Measurements from ENCODE around the gene ZC3H13. TPM values are rescaled to one million over a fixed set of nuclear protein-coding genes. Genes with fewer than 3 reads are reported as not detected.

Gene ZC3H13
- total and polyA plus RNA-seq, 3 donors from 2014 or later, result 10.2 to 43.7 (median 36.8) TPM

DNA sequence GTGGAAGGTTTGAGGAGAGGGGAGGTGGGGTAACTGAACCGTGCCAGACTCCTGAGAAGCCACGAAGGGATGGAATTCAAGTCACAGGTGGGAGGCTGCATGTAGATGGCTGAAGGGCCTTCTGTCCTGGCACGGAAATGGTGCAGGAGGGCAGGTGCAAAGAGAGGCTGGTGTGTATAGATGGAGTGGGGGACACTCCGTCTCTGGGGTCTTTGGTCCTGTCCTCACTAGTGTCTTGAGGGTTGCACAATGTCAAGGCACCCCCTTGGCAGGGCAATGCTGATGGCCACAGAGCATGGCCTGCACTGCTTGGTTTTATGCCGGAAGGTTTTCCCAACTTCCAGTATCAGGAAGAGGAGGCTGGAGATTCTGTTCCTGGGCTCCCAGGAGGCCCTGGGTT lies 118.3 kb downstream of the ZC3H13 start:
- no peaks in the 10 kb centered on the region for H3K27me3 ChIP-seq
- no peaks in the 10 kb centered on the region for H3K9me3 ChIP-seq
- 86% methylated on average over 5 of the region's 5 CpGs for WGBS, 2 donors
- no peaks in the 10 kb centered on the region for H3K4me1 ChIP-seq
- intact Hi-C loops (cut with DNase I; ENCODE audit: low total_unique reads), result no loop called here
- TF ChIP-seq POLR2A (IDR thresholded peaks at IDR 0.05), result no peak
- TF ChIP-seq, protein P1, sequence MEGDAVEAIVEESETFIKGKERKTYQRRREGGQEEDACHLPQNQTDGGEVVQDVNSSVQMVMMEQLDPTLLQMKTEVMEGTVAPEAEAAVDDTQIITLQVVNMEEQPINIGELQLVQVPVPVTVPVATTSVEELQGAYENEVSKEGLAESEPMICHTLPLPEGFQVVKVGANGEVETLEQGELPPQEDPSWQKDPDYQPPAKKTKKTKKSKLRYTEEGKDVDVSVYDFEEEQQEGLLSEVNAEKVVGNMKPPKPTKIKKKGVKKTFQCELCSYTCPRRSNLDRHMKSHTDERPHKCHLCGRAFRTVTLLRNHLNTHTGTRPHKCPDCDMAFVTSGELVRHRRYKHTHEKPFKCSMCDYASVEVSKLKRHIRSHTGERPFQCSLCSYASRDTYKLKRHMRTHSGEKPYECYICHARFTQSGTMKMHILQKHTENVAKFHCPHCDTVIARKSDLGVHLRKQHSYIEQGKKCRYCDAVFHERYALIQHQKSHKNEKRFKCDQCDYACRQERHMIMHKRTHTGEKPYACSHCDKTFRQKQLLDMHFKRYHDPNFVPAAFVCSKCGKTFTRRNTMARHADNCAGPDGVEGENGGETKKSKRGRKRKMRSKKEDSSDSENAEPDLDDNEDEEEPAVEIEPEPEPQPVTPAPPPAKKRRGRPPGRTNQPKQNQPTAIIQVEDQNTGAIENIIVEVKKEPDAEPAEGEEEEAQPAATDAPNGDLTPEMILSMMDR (IDR thresholded peaks at IDR 0.05), result no peak
- H3K4me3 ChIP-seq, result no peak overlapping the region
- no peaks in the 10 kb centered on the region for H3K36me3 ChIP-seq (ENCODE audit: low read depth, missing control alignments)
- no peak overlapping the region for H3K27ac ChIP-seq
- DNase-seq, result no peak

DNA sequence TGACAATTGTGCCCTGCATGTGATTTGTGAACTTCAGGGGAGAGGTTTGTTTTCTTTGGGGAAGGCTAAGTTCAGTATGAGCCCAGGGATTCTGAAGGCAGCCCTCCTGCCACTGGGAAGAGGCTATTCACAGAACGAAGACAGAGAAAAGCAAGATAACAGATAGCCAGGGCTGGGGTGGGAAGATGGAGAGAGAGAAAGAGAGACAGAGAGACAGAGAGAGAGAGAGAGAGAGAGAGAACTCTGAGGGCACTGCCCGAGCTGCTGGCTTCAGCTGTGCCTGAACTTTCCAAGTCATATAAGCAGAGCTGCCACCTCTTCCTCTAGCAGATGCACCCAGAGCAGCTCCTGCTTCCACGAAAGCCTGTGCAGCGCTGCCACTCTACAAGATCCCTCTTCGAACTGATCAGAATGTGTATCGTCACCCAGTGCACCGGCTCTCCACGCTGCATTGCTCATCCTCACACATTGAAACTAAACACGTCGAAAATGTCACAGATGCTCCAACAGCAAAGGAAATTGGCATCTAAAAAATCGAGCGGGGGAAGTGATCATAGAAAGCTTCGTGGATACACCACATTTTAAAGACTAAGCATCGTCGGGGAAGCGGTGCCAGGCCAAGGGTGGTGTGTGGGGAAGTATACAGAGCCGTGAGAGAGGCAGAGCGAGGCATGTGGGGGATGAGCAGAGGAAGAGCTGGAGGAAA lies 119.2 kb downstream of the ZC3H13 start:
- TF ChIP-seq, protein P1 (IDR thresholded peaks at IDR 0.05), result no peak
- TF ChIP-seq POLR2A (IDR thresholded peaks at IDR 0.05), result no peak
- no peaks in the 10 kb centered on the region for H3K4me1 ChIP-seq
- H3K9me3 ChIP-seq, result no peaks in the 10 kb centered on the region
- intact Hi-C loops (cut with DNase I; ENCODE audit: low total_unique reads), result no loop called here
- no peak for DNase-seq
- WGBS, 2 donors, result 70 to 75% methylated on average over 18 of the region's 18 CpGs
- no peak overlapping the region for H3K4me3 ChIP-seq
- H3K27me3 ChIP-seq, result no peaks in the 10 kb centered on the region
- H3K27ac ChIP-seq, result no peak overlapping the region
- no peaks in the 10 kb centered on the region for H3K36me3 ChIP-seq (ENCODE audit: low read depth, missing control alignments)

DNA sequence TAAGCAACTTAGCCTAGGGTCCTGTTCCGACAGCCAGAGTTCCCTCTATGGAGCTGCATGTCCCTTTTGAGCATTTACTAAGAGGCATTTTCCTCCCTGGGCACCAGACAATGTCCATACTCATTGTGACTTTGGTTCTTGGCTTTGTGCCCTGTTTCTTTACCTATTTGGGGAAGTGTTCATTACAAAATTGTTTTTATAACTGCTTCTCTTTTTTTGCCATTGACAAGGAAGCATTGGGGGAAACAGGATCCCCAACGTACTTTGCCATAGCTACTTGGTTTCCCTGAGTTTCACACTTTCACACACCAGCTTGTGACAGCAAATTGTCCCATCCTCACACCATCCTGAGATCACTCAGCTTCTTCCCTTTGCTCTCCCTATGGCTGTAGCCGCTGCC lies 119.9 kb downstream of the ZC3H13 start:
- Histone ChIP-seq H3K4me3 (no peak overlapping the region), H3K27ac (no peak overlapping the region), H3K4me1 (no peaks in the 10 kb centered on the region), H3K27me3 (no peaks in the 10 kb centered on the region), H3K36me3 (ENCODE audit: low read depth, missing control alignments) (no peaks in the 10 kb centered on the region), H3K9me3 (no peaks in the 10 kb centered on the region)
- 70 to 75% methylated on average over 3 of the region's 3 CpGs for WGBS, 2 donors
- no peak for TF ChIP-seq POLR2A (IDR thresholded peaks at IDR 0.05)
- TF ChIP-seq, protein P1 (IDR thresholded peaks at IDR 0.05), result no peak
- DNase-seq, result no peak
- intact Hi-C loops (cut with DNase I; ENCODE audit: low total_unique reads), result no loop called here

DNA sequence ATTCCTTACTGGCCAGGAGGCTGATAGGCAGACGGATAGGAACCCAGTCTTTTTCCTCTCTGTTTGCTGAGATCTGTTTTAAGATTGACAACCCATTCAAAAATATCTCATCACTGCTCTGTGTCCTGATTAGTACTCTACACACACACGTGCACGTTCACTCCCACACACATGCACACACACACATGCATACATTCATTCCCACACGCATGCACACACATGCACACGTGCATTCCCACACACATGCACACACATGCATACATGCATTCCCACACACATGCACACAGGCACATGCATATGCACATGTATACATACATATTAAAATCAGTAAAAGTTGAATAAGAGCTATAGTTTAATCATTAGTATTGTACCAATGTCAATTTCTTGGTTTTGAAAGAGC lies 120.4 kb downstream of the ZC3H13 start:
- Histone ChIP-seq H3K4me3 (no peak overlapping the region), H3K27ac (no peak overlapping the region), H3K4me1 (no peaks in the 10 kb centered on the region), H3K9me3 (no peaks in the 10 kb centered on the region), H3K27me3 (no peaks in the 10 kb centered on the region), H3K36me3 (ENCODE audit: low read depth, missing control alignments) (no peaks in the 10 kb centered on the region)
- 85 to 91% methylated on average over 5 of the region's 5 CpGs for WGBS, 2 donors
- no peak for DNase-seq
- no peak for TF ChIP-seq POLR2A (IDR thresholded peaks at IDR 0.05)
- TF ChIP-seq, protein P1 (IDR thresholded peaks at IDR 0.05), result no peak
- intact Hi-C loops (cut with DNase I; ENCODE audit: low total_unique reads), result no loop called here

DNA sequence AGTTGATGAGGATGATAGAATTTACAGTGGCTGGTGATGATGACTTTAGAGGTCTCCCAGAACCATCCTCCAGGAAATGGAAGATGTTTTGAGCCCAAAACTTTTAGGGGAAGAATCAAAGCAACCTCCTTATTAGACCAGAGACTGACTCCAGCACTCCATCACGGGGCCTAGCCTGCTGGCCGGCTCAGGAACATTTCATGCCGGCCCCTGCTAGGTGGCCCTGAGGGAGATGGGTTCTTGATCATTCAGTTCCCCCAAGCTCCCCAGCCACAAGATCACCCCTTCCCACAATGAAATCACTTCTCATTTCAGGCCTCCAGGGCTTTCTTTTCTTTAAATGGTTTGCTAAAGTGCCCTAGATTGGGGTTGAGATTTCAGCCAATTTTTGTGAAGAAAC lies 121.3 kb downstream of the ZC3H13 start:
- DNase-seq, result no peak
- TF ChIP-seq, protein P1 (IDR thresholded peaks at IDR 0.05), result no peak
- no peak for TF ChIP-seq POLR2A (IDR thresholded peaks at IDR 0.05)
- intact Hi-C loops (cut with DNase I; ENCODE audit: low total_unique reads), result no loop called here
- Histone ChIP-seq H3K9me3 (no peaks in the 10 kb centered on the region), H3K36me3 (ENCODE audit: low read depth, missing control alignments) (no peaks in the 10 kb centered on the region), H3K27ac (no peak overlapping the region), H3K27me3 (no peaks in the 10 kb centered on the region), H3K4me3 (no peak overlapping the region), H3K4me1 (no peaks in the 10 kb centered on the region)
- WGBS, 2 donors, result 89 to 94% methylated on average over 3 of the region's 3 CpGs
